Measurements from ENCODE around the gene PALD1.

The PALD1 gene

GRCh38 chr10:70558295-70558694 is 79.7 kb downstream of the PALD1 start:
- DNase-seq (ENCODE audit: low spot score): no peak

- DNase-seq (ENCODE audit: low spot score): peak; percentile 84
These were observed 80.6 kb downstream of the PALD1 start for GRCh38 chr10:70558871-70559810.

GRCh38 chr10:70559861-70560260 is 81.3 kb downstream of the PALD1 start:
- no peak for DNase-seq (ENCODE audit: low spot score)

- no peak for DNase-seq (ENCODE audit: low spot score)
These were observed 82.0 kb downstream of the PALD1 start for GRCh38 chr10:70560511-70560941.

GRCh38 chr10:70561070-70561469 is 82.5 kb downstream of the PALD1 start:
- no peak for DNase-seq (ENCODE audit: low spot score)

GRCh38 chr10:70561558-70561957 is 83.0 kb downstream of the PALD1 start:
- no peak for DNase-seq (ENCODE audit: low spot score)

- no peak for DNase-seq (ENCODE audit: low spot score)
These were observed 83.6 kb downstream of the PALD1 start for GRCh38 chr10:70562036-70562755.

GRCh38 chr10:70563230-70563629 is 84.7 kb downstream of the PALD1 start:
- DNase-seq (ENCODE audit: low spot score): no peak

GRCh38 chr10:70564113-70564725 is 85.7 kb downstream of the PALD1 start:
- DNase-seq (ENCODE audit: low spot score): no peak

GRCh38 chr10:70564901-70565351 is 86.4 kb downstream of the PALD1 start:
- DNase-seq (ENCODE audit: low spot score): no peak

GRCh38 chr10:70565556-70566514 is 87.3 kb downstream of the PALD1 start:
- DNase-seq (ENCODE audit: low spot score): no peak

- no peak for DNase-seq (ENCODE audit: low spot score)
These were observed 88.1 kb downstream of the PALD1 start for GRCh38 chr10:70566515-70567290.

GRCh38 chr10:70567603-70568002 is 89.0 kb downstream of the PALD1 start:
- no peak for DNase-seq (ENCODE audit: low spot score)

GRCh38 chr10:70568113-70568512 is 89.5 kb downstream of the PALD1 start:
- DNase-seq (ENCODE audit: low spot score): no peak

- DNase-seq (ENCODE audit: low spot score): no peak
These were observed 90.4 kb downstream of the PALD1 start for GRCh38 chr10:70568781-70569495.

GRCh38 chr10:70571236-70571635 is 92.7 kb downstream of the PALD1 start:
- no peak for DNase-seq (ENCODE audit: low spot score)

- no peak for DNase-seq (ENCODE audit: low spot score)
These were observed 93.3 kb downstream of the PALD1 start for GRCh38 chr10:70571636-70572439.

GRCh38 chr10:70573599-70574506 is 95.3 kb downstream of the PALD1 start:
- no peak for DNase-seq (ENCODE audit: low spot score)
